ENCODE data around the gene CHP1.

DNA sequence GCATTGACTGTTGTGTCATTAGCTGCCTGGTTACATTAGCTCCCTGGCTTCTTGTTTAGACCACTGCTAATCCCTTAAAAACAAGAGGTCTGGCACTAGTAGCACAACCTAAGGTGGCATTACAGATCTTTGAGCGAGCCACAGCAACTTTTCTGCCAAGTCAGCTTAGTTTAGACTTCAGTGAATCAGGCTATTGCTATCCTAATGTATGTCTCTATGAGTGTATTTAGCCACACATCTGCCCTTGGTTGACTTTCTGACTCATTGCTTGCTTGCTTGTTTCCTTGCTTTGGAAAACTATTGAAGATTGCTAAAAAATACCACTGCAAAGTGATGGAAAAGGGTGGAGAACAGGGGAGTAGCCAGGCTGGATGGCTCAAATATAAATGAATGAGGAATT lies 50.2 kb downstream of the CHP1 start:
- no peak for TF ChIP-seq POLR2A (IDR thresholded peaks at IDR 0.05; ENCODE audit: low read depth, low read length)
- TF ChIP-seq POLR2AphosphoS5 (IDR thresholded peaks at IDR 0.05; ENCODE audit: low read depth, low read length) = no peak
